Effector memory CD4-positive, alpha-beta T cell (primary cell): ENCODE results near the gene SHROOM2.

ENCODE experiments used
- DNase-seq, 3 donors: peaks; one replicate each; pipeline ENCODE4 v3.0.0-alpha.2; 2020
- H3K27ac ChIP-seq: 2 replicates; pipeline ENCODE4 v1.7.0; 2013; ENCODE audit warnings: mild to moderate bottlenecking, low read length, moderate library complexity; ENCODE audit not compliant: insufficient read depth, poor library complexity, severe bottlenecking
- H3K27me3 ChIP-seq: replicated peaks from 2 replicates; pipeline ENCODE4 v1.7.0; 2013; ENCODE audit warnings: mild to moderate bottlenecking, low read length; ENCODE audit not compliant: insufficient read depth, control insufficient read depth, poor library complexity, severe bottlenecking
- H3K36me3 ChIP-seq: 2 replicates; pipeline ENCODE4 v1.7.0; 2013; ENCODE audit warnings: mild to moderate bottlenecking, low read length, moderate library complexity; ENCODE audit not compliant: control insufficient read depth, insufficient read depth
- H3K4me1 ChIP-seq: 2 replicates; pipeline ENCODE4 v1.7.0; 2013; ENCODE audit warnings: low read length, mild to moderate bottlenecking; ENCODE audit not compliant: control insufficient read depth, insufficient read depth, poor library complexity, severe bottlenecking
- H3K4me3 ChIP-seq: 2 replicates; pipeline ENCODE4 v1.7.0; 2013; ENCODE audit warnings: low read length, low read depth, mild to moderate bottlenecking; ENCODE audit not compliant: insufficient read depth, poor library complexity, severe bottlenecking
- H3K9me3 ChIP-seq: 2 replicates; pipeline ENCODE4 v1.7.0; 2013; ENCODE audit warnings: mild to moderate bottlenecking, low read length, moderate library complexity; ENCODE audit not compliant: control insufficient read depth

SHROOM2 gene

DNA sequence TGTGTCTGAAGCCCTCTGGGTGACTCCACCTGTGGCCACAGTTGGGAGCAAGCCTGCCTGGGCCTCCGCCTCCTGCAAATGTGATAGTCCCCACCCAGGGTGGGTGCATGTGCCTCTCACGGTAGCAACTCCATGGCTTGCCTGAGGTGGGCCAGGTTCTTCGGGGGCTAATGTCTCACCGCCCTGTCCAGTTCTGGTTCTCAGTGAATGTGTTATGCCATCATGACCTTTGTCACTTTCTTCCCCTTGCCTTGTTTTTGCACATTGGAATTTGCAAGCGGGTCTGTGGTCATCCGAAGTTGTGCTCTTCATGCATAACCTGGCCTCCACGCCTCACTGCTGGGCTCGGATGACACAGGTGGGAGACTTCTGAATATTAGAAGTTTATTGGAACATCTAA lies 39.7 kb downstream of the SHROOM2 start:
- H3K27me3 ChIP-seq, result no peaks in the 10 kb centered on the region
- no peak overlapping the region for H3K4me3 ChIP-seq
- no peaks in the 10 kb centered on the region for H3K4me1 ChIP-seq
- no peak for DNase-seq
- no peaks in the 10 kb centered on the region for H3K9me3 ChIP-seq
- no peaks in the 10 kb centered on the region for H3K36me3 ChIP-seq
- no peak overlapping the region for H3K27ac ChIP-seq

GRCh38 chrX:9829308-9830267 lies 43.4 kb downstream of the SHROOM2 start:
- no peaks in the 10 kb centered on the region for H3K4me1 ChIP-seq
- no peaks in the 10 kb centered on the region for H3K9me3 ChIP-seq
- no peak for DNase-seq
- H3K36me3 ChIP-seq, result no peaks in the 10 kb centered on the region
- H3K4me3 ChIP-seq, result no peak overlapping the region
- H3K27ac ChIP-seq, result no peak overlapping the region
- H3K27me3 ChIP-seq, result no peaks in the 10 kb centered on the region

- DNase-seq, result no peak
- Histone ChIP-seq H3K4me1 (no peaks in the 10 kb centered on the region), H3K4me3 (no peak overlapping the region), H3K36me3 (no peaks in the 10 kb centered on the region), H3K27ac (no peak overlapping the region), H3K9me3 (no peaks in the 10 kb centered on the region), H3K27me3 (no peaks in the 10 kb centered on the region)
Observed at GRCh38 chrX:9832811-9833210, 46.6 kb downstream of the SHROOM2 start.

DNA sequence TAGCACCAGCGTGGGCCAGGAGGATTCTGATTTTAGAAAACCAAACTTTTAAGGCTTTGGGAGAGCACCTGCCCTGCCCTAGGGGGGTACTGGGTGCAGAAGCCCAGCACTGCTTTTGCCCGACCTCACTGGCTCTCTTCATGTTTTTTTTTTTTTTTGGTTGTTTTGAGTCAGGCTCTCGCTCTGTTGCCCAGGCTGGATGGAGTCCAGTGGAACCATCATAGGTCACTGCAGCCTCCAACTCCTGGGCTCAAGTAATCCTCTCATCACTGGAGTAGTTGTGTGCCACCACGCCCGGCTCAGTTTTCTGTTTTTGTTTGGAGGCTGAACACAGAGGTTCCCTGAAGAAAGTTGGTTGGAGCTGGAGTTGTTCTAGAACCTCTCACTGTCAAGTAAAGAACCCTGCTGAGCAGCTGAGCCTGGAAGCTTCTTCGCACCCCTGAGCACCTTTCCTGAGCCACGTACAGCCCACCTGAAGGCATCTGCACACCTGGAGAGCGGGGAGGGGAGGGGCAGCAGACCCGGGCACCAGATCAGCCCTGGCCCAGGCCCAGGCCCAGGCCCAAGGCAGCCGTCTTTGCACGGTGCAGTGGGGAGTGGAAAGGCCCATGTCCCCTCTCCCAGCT lies 49.5 kb downstream of the SHROOM2 start:
- Histone ChIP-seq H3K9me3 (no peaks in the 10 kb centered on the region), H3K27me3 (no peaks in the 10 kb centered on the region), H3K4me1 (no peaks in the 10 kb centered on the region), H3K27ac (no peak overlapping the region), H3K4me3 (no peak overlapping the region), H3K36me3 (no peaks in the 10 kb centered on the region)
- no peak for DNase-seq

GRCh38 chrX:9842541-9842940 lies 56.3 kb downstream of the SHROOM2 start:
- DNase-seq, result no peak
- Histone ChIP-seq H3K4me3 (no peak overlapping the region), H3K4me1 (no peaks in the 10 kb centered on the region), H3K36me3 (no peaks in the 10 kb centered on the region), H3K9me3 (no peaks in the 10 kb centered on the region), H3K27ac (no peak overlapping the region), H3K27me3 (no peaks in the 10 kb centered on the region)

DNA sequence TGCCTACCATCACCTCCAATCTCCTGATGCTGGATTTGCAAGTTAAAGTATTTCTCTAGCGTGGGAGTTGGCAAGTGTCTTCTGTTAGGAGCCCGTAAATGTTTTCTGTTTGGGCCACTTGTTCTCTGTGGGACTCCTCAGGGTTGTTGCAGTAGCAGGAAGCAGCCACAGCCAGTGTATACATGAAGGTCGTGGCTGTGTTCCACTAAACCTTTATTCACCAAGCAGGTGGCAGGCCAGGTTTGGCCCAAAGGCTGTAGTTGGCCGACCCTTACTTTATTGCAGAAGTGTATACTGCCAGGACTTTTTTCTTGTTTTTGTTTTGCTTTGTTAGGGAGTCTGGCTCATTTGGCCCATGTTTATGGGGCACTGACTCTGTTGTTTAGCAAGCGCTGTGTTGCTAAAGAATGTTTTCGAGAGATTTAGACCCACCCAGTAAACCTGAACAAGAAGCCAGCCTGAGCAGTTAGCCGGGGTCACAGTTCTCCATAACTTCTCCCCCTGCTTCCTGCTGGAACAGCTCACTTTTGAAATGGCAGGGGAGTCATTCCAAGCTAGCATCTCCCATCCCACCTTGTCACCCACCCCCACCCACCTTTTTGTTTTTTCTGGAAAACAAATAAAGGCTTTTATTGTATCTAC lies 58.8 kb downstream of the SHROOM2 start:
- H3K9me3 ChIP-seq, result no peaks in the 10 kb centered on the region
- H3K27ac ChIP-seq, result no peak overlapping the region
- H3K4me1 ChIP-seq, result no peaks in the 10 kb centered on the region
- no peaks in the 10 kb centered on the region for H3K36me3 ChIP-seq
- no peaks in the 10 kb centered on the region for H3K27me3 ChIP-seq
- no peak overlapping the region for H3K4me3 ChIP-seq
- DNase-seq, result no peak

- Histone ChIP-seq H3K27me3 (no peaks in the 10 kb centered on the region), H3K27ac (no peak overlapping the region), H3K4me1 (no peaks in the 10 kb centered on the region), H3K4me3 (no peak overlapping the region), H3K9me3 (no peaks in the 10 kb centered on the region), H3K36me3 (no peaks in the 10 kb centered on the region)
- DNase-seq, result no peak
Observed at GRCh38 chrX:9845578-9845952, 59.3 kb downstream of the SHROOM2 start.

- Histone ChIP-seq H3K27ac (no peak overlapping the region), H3K27me3 (no peaks in the 10 kb centered on the region), H3K4me3 (no peak overlapping the region), H3K4me1 (no peaks in the 10 kb centered on the region), H3K36me3 (no peaks in the 10 kb centered on the region), H3K9me3 (no peaks in the 10 kb centered on the region)
- no peak for DNase-seq
Observed at GRCh38 chrX:9846631-9847030, 60.4 kb downstream of the SHROOM2 start.

DNA sequence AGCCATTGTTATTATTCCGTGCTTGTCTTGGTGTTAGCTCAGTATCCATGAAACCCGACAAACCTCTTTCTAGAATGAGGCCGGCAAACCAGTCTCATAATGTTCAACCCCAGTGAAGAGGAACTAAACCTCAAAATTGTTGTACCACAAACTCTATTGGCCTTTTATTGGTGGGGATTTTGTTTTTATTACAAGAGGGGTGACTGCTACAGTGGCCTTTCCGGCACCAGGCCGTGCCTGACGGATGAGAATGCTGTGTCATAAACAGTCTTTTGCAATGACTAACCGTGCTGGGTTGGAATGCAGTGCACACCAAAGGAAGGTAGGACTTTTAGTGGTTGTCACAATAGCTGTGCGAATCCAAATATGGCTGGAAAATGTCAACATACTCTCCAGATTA lies 60.8 kb downstream of the SHROOM2 start:
- H3K9me3 ChIP-seq, result no peaks in the 10 kb centered on the region
- H3K36me3 ChIP-seq, result no peaks in the 10 kb centered on the region
- H3K27ac ChIP-seq, result no peak overlapping the region
- H3K27me3 ChIP-seq, result no peaks in the 10 kb centered on the region
- H3K4me3 ChIP-seq, result no peak overlapping the region
- no peak for DNase-seq
- H3K4me1 ChIP-seq, result no peaks in the 10 kb centered on the region
